H1 (cell line): ENCODE measurements around the gene MBOAT2. TPM values are rescaled to one million over a fixed set of nuclear protein-coding genes. Genes with fewer than 3 reads are reported as not detected.

Experiments
- CTCF ChIA-PET: fragments of 300-600 bp; sonication (Branson Sonifier 250); formaldehyde crosslinking; loops from one replicate; lab custom pipeline; 2021; ENCODE audit not compliant: partially characterized antibody; lab: Charles Lee
- POLR2A ChIA-PET: fragments of 300-600 bp; sonication (Branson Sonifier 250); formaldehyde crosslinking; loops from one replicate; lab custom pipeline; 2021; ENCODE audit warnings: inconsistent platforms; ENCODE audit not compliant: partially characterized antibody; lab: Charles Lee
- DNase-seq, 2 experiments: peaks; one replicate each; pipeline versions ENCODE4 v3.0.0 to v3.0.0-alpha.2; 2010 to 2022; ENCODE audit warnings: low spot score in 2 of 2, low read depth in 1 of 2, mixed read lengths in 1 of 2
- FAIRE-seq: peaks from 2 replicates; lab custom pipeline; 2011; peaks lifted over from hg19 to GRCh38; lab: Jason Lieb, UNC
- H2AFZ ChIP-seq: 2 replicates; pipeline ENCODE4 v1.8.1; 2012; ENCODE audit warnings: low read length, inconsistent platforms
- H2AK5ac ChIP-seq: 2 replicates; pipeline ENCODE4 v1.6.1; 2013; ENCODE audit warnings: low read depth, low read length
- H2BK120ac ChIP-seq: replicated peaks from 2 replicates; pipeline ENCODE3; 2013; ENCODE audit warnings: low read depth, low read length, inconsistent platforms
- H2BK12ac ChIP-seq: 2 replicates; pipeline ENCODE4 v1.6.1; 2013; ENCODE audit warnings: low read depth, low read length
- H2BK15ac ChIP-seq: 2 replicates; pipeline ENCODE4 v1.6.1; 2013; ENCODE audit warnings: low read length
- H2BK20ac ChIP-seq: 2 replicates; pipeline ENCODE4 v1.6.1; 2013; ENCODE audit warnings: low read length
- H2BK5ac ChIP-seq: 2 replicates; pipeline ENCODE4 v1.6.1; 2013; ENCODE audit warnings: low read depth, low read length
- H3K14ac ChIP-seq: 2 replicates; pipeline ENCODE4 v1.6.1; 2013; ENCODE audit warnings: inconsistent platforms; ENCODE audit not compliant: insufficient read length
- H3K18ac ChIP-seq: 2 replicates; pipeline ENCODE4 v1.6.1; 2013; ENCODE audit warnings: low read length; ENCODE audit errors: extremely low read depth
- H3K23ac ChIP-seq: 2 replicates; pipeline ENCODE4 v1.6.1; 2013; ENCODE audit warnings: inconsistent platforms; ENCODE audit not compliant: insufficient read length
- H3K23me2 ChIP-seq: 2 replicates; pipeline ENCODE4 v1.6.1; 2013; ENCODE audit warnings: low read depth, low read length
- H3K27ac ChIP-seq: 2 replicates; pipeline ENCODE4 v1.6.1; 2011; ENCODE audit warnings: low read depth, low read length, inconsistent platforms
- H3K27me3 ChIP-seq, 4 experiments: replicated peaks in 1 of 4; 1 replicate in 1 of 4; 2 replicates in 3 of 4; pipeline versions ENCODE4 v1.6.1 to v1.8.1; 2011 to 2013; ENCODE audit warnings: low read length in 3 of 4, mild to moderate bottlenecking in 3 of 4, inconsistent platforms in 2 of 4, mixed read lengths in 2 of 4, moderate library complexity in 1 of 4; ENCODE audit not compliant: control insufficient read depth in 3 of 4, insufficient read depth in 3 of 4; ENCODE audit errors: extremely low read depth in 1 of 4
- H3K36me3 ChIP-seq, 4 experiments: 2 replicates each; pipeline versions ENCODE4 v1.6.1 to v1.8.1; 2011 to 2013; ENCODE audit warnings: mild to moderate bottlenecking in 4 of 4, low read length in 3 of 4, moderate library complexity in 2 of 4, control low read depth in 1 of 4, inconsistent platforms in 1 of 4; ENCODE audit not compliant: insufficient read depth in 4 of 4, control insufficient read depth in 2 of 4
- H3K4ac ChIP-seq: replicated peaks from 2 replicates; pipeline ENCODE3; 2013; ENCODE audit warnings: low read length, low read depth, mixed read lengths, inconsistent platforms; ENCODE audit not compliant: insufficient read length
- H3K4me1 ChIP-seq, 4 experiments: replicated peaks in 1 of 4; 1 replicate in 1 of 4; 2 replicates in 3 of 4; pipeline versions ENCODE4 v1.6.1 to v1.8.1; 2011 to 2013; ENCODE audit warnings: low read length in 3 of 4, inconsistent platforms in 2 of 4, mixed read lengths in 1 of 4; ENCODE audit not compliant: insufficient read depth in 4 of 4, control insufficient read depth in 3 of 4
- H3K4me2 ChIP-seq, 2 experiments: 2 replicates each; pipeline versions ENCODE4 v1.6.1 to v1.8.1; 2011 to 2013; ENCODE audit warnings: low read depth in 2 of 2, low read length in 2 of 2, control low read depth in 1 of 2, inconsistent platforms in 1 of 2, mild to moderate bottlenecking in 1 of 2; ENCODE audit not compliant: insufficient read depth in 1 of 2
- H3K4me3 ChIP-seq, 4 experiments: fragments of 200-600, 300-600 bp in 1 of 4; sonication (generic), shearing (Covaris generic), sonication (Bioruptor Twin) in 1 of 4; 2 replicates each; pipeline versions ENCODE4 v1.5.1 to v1.8.1; 2011 to 2016; ENCODE audit warnings: low read length in 4 of 4, low read depth in 3 of 4, control low read depth in 2 of 4, inconsistent platforms in 2 of 4, mild to moderate bottlenecking in 2 of 4, mixed read lengths in 1 of 4, moderate library complexity in 1 of 4; ENCODE audit not compliant: insufficient read depth in 2 of 4; ENCODE audit errors: extremely low read depth in 1 of 4
- H3K56ac ChIP-seq: replicated peaks from 2 replicates; pipeline ENCODE3; 2013; ENCODE audit warnings: low read depth, mild to moderate bottlenecking, mixed read lengths, low read length, inconsistent platforms; ENCODE audit not compliant: insufficient read length
- H3K79me1 ChIP-seq: 2 replicates; pipeline ENCODE4 v1.6.1; 2013; ENCODE audit warnings: low read depth, low read length, control low read depth
- H3K79me2 ChIP-seq, 2 experiments: 2 replicates each; pipeline versions ENCODE4 v1.6.1 to v1.8.1; 2012 to 2013; ENCODE audit warnings: low read length in 2 of 2, mild to moderate bottlenecking in 2 of 2, inconsistent platforms in 1 of 2; ENCODE audit not compliant: insufficient read depth in 2 of 2, control insufficient read depth in 1 of 2
- H3K9ac ChIP-seq, 4 experiments: replicated peaks in 1 of 4; 1 replicate in 1 of 4; 2 replicates in 3 of 4; pipeline versions ENCODE4 v1.6.1 to v1.8.1; 2011 to 2013; ENCODE audit warnings: low read depth in 3 of 4, low read length in 3 of 4, control low read depth in 2 of 4, mild to moderate bottlenecking in 2 of 4, moderate library complexity in 2 of 4, inconsistent platforms in 1 of 4; ENCODE audit errors: extremely low read depth in 1 of 4
- H3K9me3 ChIP-seq, 2 experiments: 2 replicates each; pipeline versions ENCODE4 v1.6.1 to v1.8.1; 2012 to 2013; ENCODE audit warnings: mild to moderate bottlenecking in 2 of 2, moderate library complexity in 2 of 2, control low read depth in 1 of 2, inconsistent platforms in 1 of 2, low read depth in 1 of 2, low read length in 1 of 2, mixed read lengths in 1 of 2; ENCODE audit not compliant: insufficient read depth in 2 of 2
- H4K20me1 ChIP-seq, 2 experiments: replicated peaks in 1 of 2; 2 replicates each; pipeline versions ENCODE3 to v1.8.1; 2011 to 2013; ENCODE audit warnings: inconsistent platforms in 2 of 2, low read length in 2 of 2, mild to moderate bottlenecking in 1 of 2; ENCODE audit not compliant: insufficient read depth in 2 of 2, control insufficient read depth in 1 of 2
- H4K5ac ChIP-seq: 2 replicates; pipeline ENCODE4 v1.6.1; 2013; ENCODE audit warnings: low read length, low read depth, mixed read lengths, inconsistent platforms; ENCODE audit not compliant: insufficient read length
- H4K8ac ChIP-seq: 2 replicates; pipeline ENCODE4 v1.8.0; 2013; ENCODE audit warnings: mild to moderate bottlenecking, moderate library complexity, low read length, inconsistent platforms; ENCODE audit not compliant: insufficient read depth; ENCODE audit errors: extremely low read depth
- H4K91ac ChIP-seq: replicated peaks from 2 replicates; pipeline ENCODE3; 2013; ENCODE audit warnings: low read length, mixed read lengths, inconsistent platforms; ENCODE audit not compliant: insufficient read length
- CBX5 ChIP-seq: fragments of 300-800, 300-1000 bp; sonication (generic); IDR thresholded peaks from 2 replicates; pipeline ENCODE4 v1.7.1; 2016; ENCODE audit warnings: antibody characterized with exemption, low read length, low read depth
- CHD2 ChIP-seq: IDR thresholded peaks from 2 replicates; pipeline ENCODE4 v1.6.1; 2012; ENCODE audit warnings: low read length, improper control_type of control experiment
- CTBP2 ChIP-seq: IDR thresholded peaks from 2 replicates; pipeline ENCODE4 v1.7.0; 2011; ENCODE audit warnings: borderline replicate concordance, mild to moderate bottlenecking, moderate library complexity, mixed read lengths, low read length; ENCODE audit not compliant: insufficient read depth, insufficient read length
- RNF2 ChIP-seq: fragments of 200-900, 300-1000 bp; sonication (generic); IDR thresholded peaks from 2 replicates; pipeline ENCODE4 v1.7.1; 2016; ENCODE audit warnings: borderline replicate concordance, low read depth, mild to moderate bottlenecking, antibody characterized with exemption, low read length; ENCODE audit not compliant: poor library complexity, severe bottlenecking; ENCODE audit errors: missing control alignments
- TCF12 ChIP-seq: IDR thresholded peaks from 2 replicates; pipeline ENCODE4 v1.6.1; 2011; ENCODE audit warnings: low read depth, mild to moderate bottlenecking, low read length
- WGBS, 2 experiments: shearing (Covaris generic) in 1 of 2; methylation state at CpG; one replicate each; pipeline versions ENCODE4 v1.1.6 to v1.1.7; 2013 to 2015; ENCODE audit warnings: low lambda C conversion rate in 2 of 2, mixed read lengths in 2 of 2, inconsistent platforms in 1 of 2, low coverage in 1 of 2, missing lambda C conversion rate in 1 of 2; ENCODE audit not compliant: insufficient replicate concordance in 2 of 2, insufficient coverage in 1 of 2, insufficient read length in 1 of 2; ENCODE audit errors: extremely low coverage in 1 of 2, missing lambda C conversion rate in 1 of 2; 5-methylcytosine and 5-hydroxymethylcytosine counted together
- polyA plus RNA-seq, 7 experiments: library from polyadenylated mRNA; depleted of rRNA in 3 of 7; stranded (reverse) in 5 of 7; unstranded in 2 of 7; fragments of >200 nt in 5 of 7; fragments of 200-250 nt in 2 of 7; gene quantifications; 1 replicate in 5 of 7; 2 replicates in 1 of 7; 4 replicates in 1 of 7; pipeline versions ENCODE4 v1.2.1 to v1.2.3, GENCODE V29; 2011 to 2013; ENCODE audit warnings: missing spikeins in 2 of 7, mixed read lengths in 2 of 7
- total RNA-seq: library from RNA; stranded (reverse); fragmentation: NEBNext Ultra II Directional; extraction: Animal tissue kit (Norgen Biotek cat#: 25700); gene quantifications from 2 replicates; pipeline ENCODE4 v1.2.1, GENCODE V29; 2021
- TF ChIP-seq, protein P1 (sequence below): IDR thresholded peaks from 2 replicates; pipeline ENCODE4 v1.6.1; 2011; ENCODE audit warnings: low read length, improper control_type of control experiment

The MBOAT2 gene
- total and polyA plus RNA-seq, 2 of the 8 experiments (the other 6 are each of a cell fraction or from before 2014, with no cell fraction given), result 11.2 to 23.4 TPM

DNA sequence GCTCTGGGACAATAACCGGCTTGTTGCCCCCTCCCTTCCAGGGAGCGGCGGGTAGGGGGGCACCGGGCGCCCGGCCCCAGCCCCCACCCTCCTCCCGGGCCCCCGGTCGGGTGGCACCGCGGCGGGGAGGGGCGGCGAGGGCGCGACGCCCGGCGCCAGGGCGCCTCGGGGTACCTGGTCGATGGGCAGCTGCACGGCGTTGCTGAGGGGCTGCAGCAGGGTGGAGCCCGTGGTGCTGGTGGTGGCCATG lies 193 bp downstream of the MBOAT2 start:
- ChIA-PET POLR2A (interaction anchor here (0.9 to 1.5 kb wide), 6 partner anchors 9 to 91 kb away, joined by 3 to 8 read pairs (median 4); no protein-coding TSS in a partner anchor), CTCF (interaction anchor here (1.1 kb wide), 1 partner anchor 123 kb away, joined by 3 read pairs; no protein-coding TSS in a partner anchor)
- H3K79me1 ChIP-seq, result peaks cover 2% of the 10 kb centered on the region; the same call in 1 of the 2 replicates
- peak overlapping the region in 3 of 4 experiments; percentile 34 to 79 (median 49); a peak in 3 of 7 replicates for H3K9ac ChIP-seq
- no peak overlapping the region for H2AFZ ChIP-seq
- FAIRE-seq, result no peak
- peaks cover 6 to 33% of the 10 kb centered on the region in 2 experiments for H3K79me2 ChIP-seq
- peak overlapping the region; percentile 75 for H4K8ac ChIP-seq
- 0% methylated on average over 1 of the region's 25 CpGs; no CpG with 5 or more reads in 1 of the 2 experiments for WGBS, 2 experiments
- no peak overlapping the region for H2BK5ac ChIP-seq
- H3K56ac ChIP-seq, result no peak overlapping the region
- peak overlapping the region; percentile 72; the same call in 1 of the 2 replicates for H3K18ac ChIP-seq
- H3K27ac ChIP-seq, result no peak overlapping the region
- no peak overlapping the region for H2BK120ac ChIP-seq
- no peak overlapping the region for H4K5ac ChIP-seq
- H3K23ac ChIP-seq, result no peak overlapping the region
- TF ChIP-seq TCF12 (no peak), CTBP2 (no peak), CHD2 (no peak), RNF2 (no peak), CBX5 (no peak)
- TF ChIP-seq, protein P1, sequence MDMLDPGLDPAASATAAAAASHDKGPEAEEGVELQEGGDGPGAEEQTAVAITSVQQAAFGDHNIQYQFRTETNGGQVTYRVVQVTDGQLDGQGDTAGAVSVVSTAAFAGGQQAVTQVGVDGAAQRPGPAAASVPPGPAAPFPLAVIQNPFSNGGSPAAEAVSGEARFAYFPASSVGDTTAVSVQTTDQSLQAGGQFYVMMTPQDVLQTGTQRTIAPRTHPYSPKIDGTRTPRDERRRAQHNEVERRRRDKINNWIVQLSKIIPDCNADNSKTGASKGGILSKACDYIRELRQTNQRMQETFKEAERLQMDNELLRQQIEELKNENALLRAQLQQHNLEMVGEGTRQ, result no peak
- no peaks in the 10 kb centered on the region for H3K27me3 ChIP-seq
- H3K9me3 ChIP-seq, result no peaks in the 10 kb centered on the region
- peak overlapping the region; percentile 74 to 93 (median 80) for H3K4me3 ChIP-seq
- no peaks in the 10 kb centered on the region; a peak in 1 of 8 replicates for H3K36me3 ChIP-seq
- peaks cover 2 to 5% of the 10 kb centered on the region in 2 experiments for H4K20me1 ChIP-seq
- H3K23me2 ChIP-seq, result peaks cover 5% of the 10 kb centered on the region
- peaks cover 0 to 7% (median 3%) of the 10 kb centered on the region in 4 experiments; a peak in 4 of 7 replicates for H3K4me1 ChIP-seq
- no peak overlapping the region for H2BK12ac ChIP-seq
- no peak for DNase-seq
- no peak overlapping the region for H2BK15ac ChIP-seq
- H3K4ac ChIP-seq, result no peak overlapping the region
- H2AK5ac ChIP-seq, result no peak overlapping the region
- H2BK20ac ChIP-seq, result no peak overlapping the region
- H4K91ac ChIP-seq, result no peak overlapping the region
- H3K4me2 ChIP-seq, result peak overlapping the region; percentile 94 to 97; a peak in 3 of 4 replicates
- H3K14ac ChIP-seq, result no peak overlapping the region
